Measurements from ENCODE around the gene ARIH2. TPM values are rescaled to one million over a fixed set of nuclear protein-coding genes. Genes with fewer than 3 reads are reported as not detected.

Gene ARIH2
- total and polyA plus RNA-seq, 2 of the 8 experiments (the other 6 are each of a cell fraction or from before 2014, with no cell fraction given), result 72.9 to 136 TPM

GRCh38 chr3:48980295-48980694 is 61.7 kb downstream of the ARIH2 start:
- Histone ChIP-seq H2BK20ac (ENCODE audit: low read length) (no peak overlapping the region), H2BK12ac (ENCODE audit: low read depth, low read length) (no peak overlapping the region), H2AK5ac (ENCODE audit: low read depth, low read length) (no peak overlapping the region), H2AFZ (ENCODE audit: low read length) (no peak overlapping the region), H3K27me3 (replicated peaks in 1 of 4; ENCODE audit: control insufficient read depth in 3 of 4, extremely low read depth in 1 of 4, insufficient read depth in 3 of 4, low read length in 3 of 4) (no peaks in the 10 kb centered on the region), H3K4me2 (ENCODE audit: insufficient read depth in 1 of 2, low read depth in 2 of 2, low read length in 2 of 2) (no peak overlapping the region), H2BK15ac (ENCODE audit: low read length) (no peak overlapping the region), H4K8ac (ENCODE audit: extremely low read depth, insufficient read depth, low read length) (no peak overlapping the region), H3K79me1 (ENCODE audit: low read depth, low read length) (0 out of 2 replicates have a peak, but pooled peaks cover 2% of the 10 kb centered on the region), H3K23me2 (ENCODE audit: low read depth, low read length) (no peaks in the 10 kb centered on the region), H3K23ac (ENCODE audit: insufficient read length) (no peak overlapping the region), H3K18ac (ENCODE audit: extremely low read depth, low read length) (no peak overlapping the region), H3K14ac (ENCODE audit: insufficient read length) (no peak overlapping the region), H2BK5ac (ENCODE audit: low read depth, low read length) (no peak overlapping the region), H3K9ac (replicated peaks in 1 of 4; ENCODE audit: extremely low read depth in 1 of 4, low read depth in 3 of 4, low read length in 3 of 4) (no peak overlapping the region), H2BK120ac (replicated peaks; ENCODE audit: low read depth, low read length) (no peak overlapping the region), H3K4ac (replicated peaks; ENCODE audit: insufficient read length, low read depth, low read length) (no peak overlapping the region), H3K4me1 (replicated peaks in 1 of 4; ENCODE audit: control insufficient read depth in 3 of 4, insufficient read depth in 4 of 4, low read length in 3 of 4) (no peaks in the 10 kb centered on the region), H3K79me2 (ENCODE audit: control insufficient read depth in 1 of 2, insufficient read depth in 2 of 2, low read length in 2 of 2) (no peaks in the 10 kb centered on the region), H4K91ac (replicated peaks; ENCODE audit: insufficient read length, low read length) (no peak overlapping the region), H4K5ac (ENCODE audit: insufficient read length, low read depth, low read length) (no peak overlapping the region), H3K4me3 (ENCODE audit: extremely low read depth in 1 of 4, insufficient read depth in 2 of 4, low read depth in 3 of 4, low read length in 4 of 4) (no peak overlapping the region), H3K56ac (replicated peaks; ENCODE audit: insufficient read length, low read depth, low read length) (no peak overlapping the region), H3K36me3 (ENCODE audit: control insufficient read depth in 2 of 4, insufficient read depth in 4 of 4, low read length in 3 of 4) (peaks cover 18 to 79% (median 58%) of the 10 kb centered on the region in 4 experiments), H4K20me1 (replicated peaks in 1 of 2; ENCODE audit: control insufficient read depth in 1 of 2, insufficient read depth in 2 of 2, low read length in 2 of 2) (peaks cover 0 to 7% of the 10 kb centered on the region in 2 experiments), H3K9me3 (ENCODE audit: insufficient read depth in 2 of 2, low read depth in 1 of 2, low read length in 1 of 2) (no peaks in the 10 kb centered on the region), H3K27ac (ENCODE audit: low read depth, low read length) (no peak overlapping the region)
- FAIRE-seq (no peak), DNase-seq (ENCODE audit: low read depth in 1 of 2, low spot score in 2 of 2) (no peak)
- CTCF ChIA-PET (ENCODE audit: partially characterized antibody), result interaction anchor here (0.6 to 3.7 kb wide), 4 partner anchors 8 to 42 kb away, joined by 3 to 22 read pairs (median 3); partner anchors contain the start of gene NDUFAF3
- WGBS, 2 experiments (ENCODE audit: extremely low coverage in 1 of 2, insufficient coverage in 1 of 2, insufficient read length in 1 of 2, insufficient replicate concordance in 2 of 2, low coverage in 1 of 2, low lambda C conversion rate in 2 of 2, missing lambda C conversion rate in 1 of 2), result 88% methylated on average over 4 of the region's 4 CpGs; no CpG with 5 or more reads in 1 of the 2 experiments
- POLR2A ChIA-PET (ENCODE audit: partially characterized antibody), result interaction anchor here (0.9 to 3.4 kb wide), 5 partner anchors 9 to 377 kb away, joined by 3 to 13 read pairs (median 3); partner anchors contain the start of genes P4HTM and WDR6
- TF ChIP-seq ATF3 (IDR thresholded peaks at IDR 0.05; ENCODE audit: insufficient read depth, low read depth, low read length), result no peak
- no peak for TF ChIP-seq SUZ12 (IDR thresholded peaks at IDR 0.05; ENCODE audit: low read length)
- no peak for TF ChIP-seq GTF2F1 (IDR thresholded peaks at IDR 0.05; ENCODE audit: borderline replicate concordance, low read depth, low read length)
- TF ChIP-seq PHF8 (conservative IDR thresholded peaks at IDR 0.05; ENCODE audit: low read depth, low read length), result no peak
- TF ChIP-seq JUND (IDR thresholded peaks at IDR 0.05; ENCODE audit: low read length), result no peak
- TF ChIP-seq RXRA (IDR thresholded peaks at IDR 0.05; ENCODE audit: insufficient read depth, low read depth, low read length), result no peak
- no peak for TF ChIP-seq POLR2AphosphoS5 (IDR thresholded peaks at IDR 0.05; ENCODE audit: low read depth, low read length)
- no peak for TF ChIP-seq MAFK (IDR thresholded peaks at IDR 0.05; ENCODE audit: low read depth, low read length)
- no peak for TF ChIP-seq NANOG (IDR thresholded peaks at IDR 0.05; ENCODE audit: insufficient read depth, low read depth, low read length, poor library complexity, severe bottlenecking)
- no peak for TF ChIP-seq SAP30 (IDR thresholded peaks at IDR 0.05; ENCODE audit: insufficient read depth, insufficient replicate concordance, low read length)
- no peak for TF ChIP-seq SIRT6 (IDR thresholded peaks at IDR 0.05; ENCODE audit: low read length)
- no peak for TF ChIP-seq RAD21 (IDR thresholded peaks at IDR 0.05 in 1 of 2, conservative IDR thresholded peaks at IDR 0.05 in 1 of 2; ENCODE audit: low read depth in 2 of 2, low read length in 2 of 2)
- no peak for TF ChIP-seq POU5F1 (IDR thresholded peaks at IDR 0.05; ENCODE audit: low read depth, low read length)

Data from H1 (cell line).